Activated T-cell treated with anti-CD3 and anti-CD28 coated beads, Interleukin-2, amount 50 U/mL, for 72 hours (primary cell): ENCODE measurements around the gene OR1M1. TPM values are rescaled to one million over a fixed set of nuclear protein-coding genes. Genes with fewer than 3 reads are reported as not detected.
"Not testable (repeated sequence)": the region's sequence is repeated elsewhere in the genome, so short reads cannot be mapped to it uniquely, and the experiment has no call there.

ENCODE experiments used
- ATAC-seq, 2 donors: fragments of 150-1000 bp; cut with Tn5 transposase; replicated peaks in 1 of 2; 2 replicates each; pipeline ENCODE4 v1.10.0; 2021; ENCODE audit warnings: moderate library complexity in 2 of 2, mild to moderate bottlenecking in 1 of 2
- DNase-seq, 2 donors: peaks; one replicate each; pipeline ENCODE4 v3.0.0; 2021 to 2022; ENCODE audit warnings: mixed read lengths in 1 of 2
- H3K27ac Mint-ChIP-seq: one replicate; pipeline ENCODE4 v1.8.0; 2022; ENCODE audit warnings: mild to moderate bottlenecking, moderate library complexity, mixed read lengths
- H3K27me3 Mint-ChIP-seq: one replicate; pipeline ENCODE4 v1.8.0; 2022; ENCODE audit warnings: low read depth, mixed read lengths
- H3K36me3 Mint-ChIP-seq, 2 donors: one replicate each; pipeline ENCODE4 v1.8.0; 2022; ENCODE audit warnings: mixed read lengths in 2 of 2, mild to moderate bottlenecking in 1 of 2; ENCODE audit not compliant: insufficient read depth in 2 of 2
- H3K4me1 Mint-ChIP-seq: one replicate; pipeline ENCODE4 v1.8.0; 2022; ENCODE audit warnings: low read depth, mixed read lengths
- H3K4me3 Mint-ChIP-seq, 2 donors: one replicate each; pipeline ENCODE4 v1.8.0; 2022; ENCODE audit warnings: mild to moderate bottlenecking in 2 of 2, mixed read lengths in 2 of 2, moderate library complexity in 2 of 2
- H3K9me3 Mint-ChIP-seq, 2 donors: one replicate each; pipeline ENCODE4 v1.8.0; 2022; ENCODE audit warnings: mixed read lengths in 2 of 2
- total RNA-seq, 2 donors: library from RNA; stranded (reverse); gene quantifications; one replicate each; pipeline ENCODE4 v1.2.3, GENCODE V29; 2022

OR1M1 gene, protein sequence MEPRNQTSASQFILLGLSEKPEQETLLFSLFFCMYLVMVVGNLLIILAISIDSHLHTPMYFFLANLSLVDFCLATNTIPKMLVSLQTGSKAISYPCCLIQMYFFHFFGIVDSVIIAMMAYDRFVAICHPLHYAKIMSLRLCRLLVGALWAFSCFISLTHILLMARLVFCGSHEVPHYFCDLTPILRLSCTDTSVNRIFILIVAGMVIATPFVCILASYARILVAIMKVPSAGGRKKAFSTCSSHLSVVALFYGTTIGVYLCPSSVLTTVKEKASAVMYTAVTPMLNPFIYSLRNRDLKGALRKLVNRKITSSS
- not detected for total RNA-seq

DNA sequence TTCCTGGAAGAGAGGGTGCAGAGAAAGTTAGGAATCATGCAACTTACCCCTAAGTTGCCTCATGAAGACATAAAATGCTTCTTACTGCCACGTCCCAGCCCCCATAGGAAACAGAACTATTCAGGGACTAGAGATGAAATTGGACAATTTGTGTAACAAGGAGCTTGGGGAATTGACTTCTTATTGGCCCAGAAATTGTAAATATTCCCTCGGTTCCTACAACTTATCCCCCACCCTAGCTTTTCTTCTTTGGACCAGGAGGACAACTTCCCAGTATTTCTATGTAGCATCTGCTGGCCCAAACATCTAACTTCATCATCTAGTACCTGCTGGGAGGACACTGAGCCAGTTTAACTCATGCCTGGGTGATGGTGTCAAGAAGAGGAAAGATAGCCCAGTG lies at the start of gene OR1M1:
Gene OR1M1 (plus strand): TSS at position 301 of the 400 bp plus-strand sequence. CDS start 6,184 bp downstream, outside the sequence.
- no peak within 1 kb of the TSS for H3K4me3 Mint-ChIP-seq
- H3K4me1 Mint-ChIP-seq: no peaks in the 10 kb centered on the region
- ATAC-seq: no peak
- H3K27ac Mint-ChIP-seq: no peak within 1 kb of the TSS
- no peak for DNase-seq
- peaks cover 20% of the 10 kb centered on the region for H3K27me3 Mint-ChIP-seq
- H3K36me3 Mint-ChIP-seq: no peaks in the 10 kb centered on the region
- H3K9me3 Mint-ChIP-seq: no peaks in the 10 kb centered on the region

DNA sequence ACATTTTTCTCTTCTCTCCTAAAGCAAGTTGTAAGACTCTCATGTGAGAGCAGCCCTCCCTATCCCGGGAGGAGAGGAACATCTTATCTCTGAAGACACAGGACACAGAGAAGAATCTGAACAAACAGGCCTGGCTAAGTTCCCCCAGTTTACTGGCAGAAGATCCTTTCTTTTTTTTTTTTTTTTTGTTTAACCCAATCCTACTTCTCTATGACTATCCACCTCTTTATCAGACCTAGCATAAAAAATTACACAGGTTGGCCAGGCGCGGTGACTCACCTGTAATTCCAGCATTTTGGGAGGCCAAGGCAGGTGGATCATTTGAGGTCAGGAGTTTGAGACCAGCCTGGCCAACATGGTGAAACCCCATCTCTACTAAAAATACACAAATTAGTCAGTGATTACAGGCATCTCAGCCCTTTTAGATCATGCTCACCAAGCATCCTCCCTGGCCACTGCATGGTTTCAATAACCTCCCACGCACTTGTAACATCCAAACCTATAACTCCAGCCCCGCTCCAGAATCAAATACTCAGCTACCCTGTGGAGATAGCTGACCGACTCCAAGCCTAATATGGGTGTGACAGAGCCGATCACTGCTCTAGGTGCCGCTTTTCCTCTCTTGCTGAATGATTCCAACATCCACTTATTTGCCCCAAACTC lies 49.3 kb upstream of the OR1M1 start:
- Mint-ChIP-seq H3K36me3 (no peaks in the 10 kb centered on the region), H3K27me3 (peaks cover 13% of the 10 kb centered on the region), H3K4me1 (no peaks in the 10 kb centered on the region), H3K27ac (no peak overlapping the region), H3K9me3 (no peaks in the 10 kb centered on the region), H3K4me3 (no peak overlapping the region)
- ATAC-seq (no peak), DNase-seq (no peak)

DNA sequence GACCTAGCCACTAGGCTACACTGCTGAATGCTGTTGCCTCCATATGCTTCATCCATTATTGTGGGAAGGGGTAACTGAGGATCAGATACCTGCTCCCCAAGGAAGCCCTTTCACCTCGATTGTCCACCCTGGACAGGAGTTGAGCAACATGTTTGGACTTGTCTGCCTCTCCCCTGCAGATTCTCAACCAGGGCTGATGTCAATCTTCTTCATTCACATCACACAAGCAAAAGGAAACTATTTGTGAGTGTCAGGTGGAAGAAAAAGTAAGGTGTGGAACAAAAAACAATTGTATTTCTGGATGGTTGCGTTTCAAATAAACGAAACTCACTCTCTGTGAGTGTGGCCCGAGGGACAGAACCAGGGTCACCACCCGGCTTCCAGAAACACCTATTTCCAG lies 47.1 kb upstream of the OR1M1 start:
- Mint-ChIP-seq H3K4me1 (no peaks in the 10 kb centered on the region), H3K4me3 (no peak overlapping the region), H3K36me3 (no peaks in the 10 kb centered on the region), H3K27ac (no peak overlapping the region), H3K27me3 (peaks cover 13% of the 10 kb centered on the region), H3K9me3 (no peaks in the 10 kb centered on the region)
- ATAC-seq (no peak), DNase-seq (no peak)

DNA sequence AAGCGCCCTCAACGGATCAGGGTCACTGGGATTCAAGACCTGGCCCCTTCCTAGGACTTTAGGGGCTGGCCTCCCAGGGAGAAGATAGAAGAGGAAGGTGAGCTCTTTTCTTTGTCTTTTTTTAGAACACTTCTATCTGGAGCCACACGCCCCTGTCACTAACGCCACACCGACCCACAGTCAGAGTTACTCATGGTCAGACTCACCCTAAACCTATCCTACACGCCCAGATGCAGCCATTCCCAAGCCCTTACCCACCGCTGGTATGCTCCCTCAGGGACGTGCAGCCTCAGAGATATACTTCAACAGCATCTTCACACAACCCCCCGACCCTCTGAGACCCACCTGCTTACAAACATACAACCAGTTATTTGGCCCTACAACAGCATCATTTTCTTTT lies 46.7 kb upstream of the OR1M1 start:
- H3K27ac Mint-ChIP-seq: no peak overlapping the region
- H3K9me3 Mint-ChIP-seq: no peaks in the 10 kb centered on the region
- ATAC-seq (no peak), DNase-seq (no peak)
- no peaks in the 10 kb centered on the region for H3K36me3 Mint-ChIP-seq
- no peak overlapping the region for H3K4me3 Mint-ChIP-seq
- no peaks in the 10 kb centered on the region for H3K4me1 Mint-ChIP-seq
- H3K27me3 Mint-ChIP-seq: peaks cover 13% of the 10 kb centered on the region

DNA sequence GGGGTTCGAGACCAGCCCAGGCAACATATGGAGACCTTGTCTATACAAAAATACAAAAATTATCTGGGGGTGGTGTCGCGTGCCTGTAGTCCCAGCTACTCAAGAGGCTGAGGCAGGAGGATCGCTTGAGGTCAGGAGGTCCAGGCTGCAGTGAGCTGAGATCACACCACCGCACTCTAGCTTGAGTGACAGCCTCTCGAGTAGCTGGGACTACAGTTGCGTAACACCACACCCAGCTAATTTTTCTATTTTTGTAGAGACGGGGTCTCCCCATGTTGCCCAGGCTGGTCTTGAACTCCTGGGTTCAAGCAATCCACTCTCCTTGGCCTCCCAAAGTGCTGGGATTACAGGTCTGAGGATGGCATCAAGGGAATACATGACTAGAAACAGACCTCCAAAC lies 45.8 kb upstream of the OR1M1 start:
- no peak for DNase-seq
- no peak for ATAC-seq
- Mint-ChIP-seq H3K4me3 (no peak overlapping the region), H3K36me3 (no peaks in the 10 kb centered on the region), H3K4me1 (no peaks in the 10 kb centered on the region), H3K27ac (no peak overlapping the region), H3K27me3 (peaks cover 13% of the 10 kb centered on the region), H3K9me3 (no peaks in the 10 kb centered on the region)

DNA sequence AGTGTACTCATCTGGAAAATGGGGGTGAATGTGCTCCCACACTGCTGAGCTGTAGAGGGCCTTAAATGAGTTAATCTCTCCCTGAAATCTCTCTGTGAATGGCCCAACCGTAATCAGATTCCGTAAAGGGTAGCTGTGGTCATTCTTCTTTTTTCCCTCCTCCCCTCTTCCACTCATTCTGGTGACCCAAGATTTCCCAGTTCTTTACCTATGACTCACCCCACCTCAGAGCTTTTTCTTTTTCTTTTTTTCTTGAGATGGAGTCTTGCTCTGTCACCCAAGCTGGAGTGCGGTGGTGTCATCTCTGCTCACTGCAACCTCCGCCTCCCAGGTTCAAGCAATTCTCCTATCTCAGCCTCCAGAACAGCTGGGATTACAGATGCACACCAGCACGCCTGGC lies 43.3 kb upstream of the OR1M1 start:
- no peaks in the 10 kb centered on the region for H3K4me1 Mint-ChIP-seq
- H3K27ac Mint-ChIP-seq: no peak overlapping the region
- no peaks in the 10 kb centered on the region for H3K36me3 Mint-ChIP-seq
- ATAC-seq (no peak), DNase-seq (no peak)
- peaks cover 11% of the 10 kb centered on the region for H3K27me3 Mint-ChIP-seq
- H3K9me3 Mint-ChIP-seq: no peaks in the 10 kb centered on the region
- H3K4me3 Mint-ChIP-seq: no peak overlapping the region

DNA sequence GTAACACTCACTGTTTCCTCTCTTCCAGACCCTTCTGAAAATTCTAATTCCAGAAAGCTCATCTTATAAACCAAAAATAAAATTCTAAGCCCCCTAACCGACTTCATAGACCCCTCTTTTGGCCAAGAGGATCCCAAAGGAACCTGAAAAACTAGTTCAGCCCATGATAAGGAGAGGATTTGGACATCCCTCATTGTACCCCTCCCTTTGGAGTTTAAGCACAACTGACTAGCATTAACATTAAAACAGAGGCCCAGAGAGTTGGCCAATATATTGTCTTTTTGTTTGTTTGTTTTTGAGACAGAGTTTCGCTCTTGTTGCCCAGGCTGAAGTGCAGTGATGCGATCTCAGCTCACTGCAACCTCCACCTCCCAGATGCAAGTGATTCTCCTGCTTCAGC lies 42.4 kb upstream of the OR1M1 start:
- Mint-ChIP-seq H3K9me3 (no peaks in the 10 kb centered on the region), H3K4me3 (no peak overlapping the region), H3K4me1 (no peaks in the 10 kb centered on the region), H3K36me3 (no peaks in the 10 kb centered on the region), H3K27ac (no peak overlapping the region), H3K27me3 (peaks cover 11% of the 10 kb centered on the region)
- ATAC-seq (no peak), DNase-seq (no peak)

DNA sequence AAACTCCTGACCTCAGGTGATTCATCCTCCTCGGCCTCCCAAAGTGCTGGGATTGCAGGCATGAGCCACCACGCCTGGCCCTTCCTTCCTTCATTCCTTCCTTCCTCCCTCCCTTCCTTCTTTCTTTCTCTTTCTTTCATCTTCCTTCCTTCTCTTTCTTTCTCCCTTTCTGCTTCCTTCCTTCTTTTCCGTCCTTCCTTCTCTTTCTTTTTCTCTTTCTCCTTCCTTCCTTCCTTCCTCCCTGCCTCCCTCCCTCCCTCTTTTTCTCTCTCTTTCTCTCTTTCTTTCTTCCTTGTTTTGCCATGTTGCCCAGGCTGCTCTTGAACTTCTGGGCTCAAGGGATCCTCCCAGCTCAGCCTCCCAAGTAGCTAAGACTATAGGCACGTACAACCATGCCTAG lies 40.2 kb upstream of the OR1M1 start:
- no peaks in the 10 kb centered on the region for H3K36me3 Mint-ChIP-seq
- H3K4me1 Mint-ChIP-seq: no peaks in the 10 kb centered on the region
- no peak overlapping the region for H3K27ac Mint-ChIP-seq
- H3K9me3 Mint-ChIP-seq: no peaks in the 10 kb centered on the region
- peaks cover 7% of the 10 kb centered on the region for H3K27me3 Mint-ChIP-seq
- no peak for ATAC-seq
- no peak for DNase-seq
- no peak overlapping the region for H3K4me3 Mint-ChIP-seq

DNA sequence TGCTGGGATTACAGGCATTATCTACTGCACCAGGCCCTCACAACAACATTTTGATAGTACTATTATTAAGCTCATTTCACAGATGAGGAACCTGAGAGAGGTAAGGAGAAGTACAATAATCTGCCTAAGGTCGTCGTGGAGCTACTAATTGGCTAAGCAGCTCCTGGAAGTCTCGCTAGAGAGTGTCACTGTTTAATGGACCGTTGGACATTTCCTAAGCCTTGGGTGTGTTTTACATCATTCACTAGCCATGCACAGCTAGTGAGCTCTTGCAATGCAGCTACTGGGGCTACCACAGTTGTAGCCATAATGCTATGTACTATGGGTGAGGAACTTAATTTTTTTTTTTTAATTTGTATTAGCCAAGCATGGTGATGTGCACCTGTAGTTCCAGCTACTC lies 34.0 kb upstream of the OR1M1 start:
- H3K4me3 Mint-ChIP-seq: no peak overlapping the region
- H3K9me3 Mint-ChIP-seq: no peaks in the 10 kb centered on the region
- no peaks in the 10 kb centered on the region for H3K4me1 Mint-ChIP-seq
- H3K27me3 Mint-ChIP-seq: no peaks in the 10 kb centered on the region
- no peak for DNase-seq
- no peaks in the 10 kb centered on the region for H3K36me3 Mint-ChIP-seq
- no peak overlapping the region for H3K27ac Mint-ChIP-seq
- ATAC-seq: no peak

DNA sequence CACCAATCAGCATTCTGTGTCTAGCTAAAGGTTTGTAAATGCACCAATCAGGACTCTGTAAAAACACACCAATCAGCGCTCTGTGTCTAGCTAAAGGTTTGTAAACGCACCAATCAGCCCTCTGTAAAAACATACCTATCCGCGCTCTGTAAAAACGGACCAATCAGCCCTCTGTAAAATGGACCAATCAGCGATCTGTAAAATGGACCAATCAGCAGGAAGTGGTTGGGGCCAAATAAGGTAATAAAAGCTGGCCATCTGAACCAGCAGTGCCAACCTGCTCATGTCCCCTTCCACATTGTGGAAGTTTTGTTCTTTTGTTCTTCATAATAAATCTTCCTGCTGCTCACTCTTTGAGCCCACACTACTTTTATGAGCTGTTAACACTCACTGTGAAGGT lies 33.2 kb upstream of the OR1M1 start:
- H3K9me3 Mint-ChIP-seq, DNase-seq, ATAC-seq, H3K27me3 Mint-ChIP-seq, H3K4me3 Mint-ChIP-seq, H3K4me1 Mint-ChIP-seq, H3K36me3 Mint-ChIP-seq, H3K27ac Mint-ChIP-seq: not testable (repeated sequence)

DNA sequence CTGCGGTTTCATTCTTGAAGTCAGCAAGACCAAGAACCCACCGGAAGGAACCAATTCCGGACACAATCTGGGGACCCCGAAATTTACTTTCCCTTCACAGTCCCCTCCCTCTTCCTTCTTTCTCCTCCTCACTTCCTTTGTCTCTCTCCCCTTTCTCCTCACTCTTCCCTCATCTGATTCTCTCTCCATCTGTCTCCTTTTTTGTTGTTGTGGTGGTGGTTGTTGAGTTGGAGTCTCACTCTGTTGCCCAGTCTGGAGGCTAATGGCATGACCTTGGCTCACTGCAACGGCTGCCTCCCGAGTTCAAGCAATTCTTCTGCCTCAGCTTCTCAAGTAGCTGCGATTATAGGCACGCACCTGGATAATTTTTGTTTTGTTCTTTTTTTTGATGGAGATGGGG lies 32.7 kb upstream of the OR1M1 start:
- H3K4me1 Mint-ChIP-seq: no peaks in the 10 kb centered on the region
- H3K9me3 Mint-ChIP-seq: no peaks in the 10 kb centered on the region
- no peak overlapping the region for H3K27ac Mint-ChIP-seq

DNA sequence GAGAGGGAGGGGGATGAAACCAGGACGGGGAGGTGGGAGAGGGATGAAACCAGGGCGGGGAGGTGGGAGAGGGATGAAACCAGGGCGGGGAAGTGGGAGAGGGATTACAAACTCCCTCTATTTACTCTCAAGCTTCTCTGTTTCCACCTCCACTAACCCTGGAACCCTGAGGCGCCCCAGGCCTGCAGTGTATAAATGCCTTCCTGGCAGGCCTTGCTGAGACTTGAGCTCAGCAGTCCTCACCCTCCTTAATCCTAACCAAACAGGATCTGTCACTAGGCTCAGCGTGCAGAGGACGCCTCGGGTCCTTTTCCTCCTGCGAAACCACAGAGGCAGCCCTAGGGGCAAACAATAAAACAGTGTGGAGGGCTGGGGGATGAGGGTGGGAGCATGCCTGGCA lies 32.1 kb upstream of the OR1M1 start:
- Mint-ChIP-seq H3K27ac (no peak overlapping the region), H3K4me1 (no peaks in the 10 kb centered on the region), H3K36me3 (no peaks in the 10 kb centered on the region), H3K4me3 (no peak overlapping the region), H3K9me3 (no peaks in the 10 kb centered on the region), H3K27me3 (no peaks in the 10 kb centered on the region)
- ATAC-seq (no peak), DNase-seq (no peak)

More for the DNA sequence above, 32.7 kb upstream of the OR1M1 start:
- no peaks in the 10 kb centered on the region for H3K27me3 Mint-ChIP-seq
- H3K4me3 Mint-ChIP-seq: no peak overlapping the region
- H3K36me3 Mint-ChIP-seq: no peaks in the 10 kb centered on the region
- DNase-seq: no peak
- no peak for ATAC-seq

DNA sequence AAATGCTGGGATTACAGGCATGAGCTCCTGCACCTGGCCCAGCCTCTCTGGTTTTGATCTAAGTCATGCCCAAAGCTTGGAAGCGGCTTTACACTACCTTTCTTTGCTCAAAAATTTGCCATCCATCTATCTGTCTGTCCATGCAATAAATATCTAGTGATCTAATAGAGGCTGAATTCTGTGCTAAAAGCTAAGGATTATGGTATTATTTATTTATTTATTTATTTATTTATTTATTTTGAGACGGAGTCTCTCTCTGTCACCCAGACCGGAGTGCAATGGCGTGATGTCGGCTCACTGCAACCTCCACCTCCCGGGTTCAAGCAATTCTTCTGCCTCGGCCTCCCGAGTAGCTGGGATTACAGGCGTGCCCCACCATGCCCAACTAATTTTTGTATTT lies 30.7 kb upstream of the OR1M1 start:
- not testable (repeated sequence) for H3K4me1 Mint-ChIP-seq, H3K4me3 Mint-ChIP-seq, H3K36me3 Mint-ChIP-seq, H3K27ac Mint-ChIP-seq, H3K27me3 Mint-ChIP-seq, DNase-seq, ATAC-seq, H3K9me3 Mint-ChIP-seq
